ENCODE results near the gene JHY. TPM values are rescaled to one million over a fixed set of nuclear protein-coding genes. Genes with fewer than 3 reads are reported as not detected.

Gene JHY
- total RNA-seq, 1 experiment from 2014 or later: 0.79 TPM

DNA sequence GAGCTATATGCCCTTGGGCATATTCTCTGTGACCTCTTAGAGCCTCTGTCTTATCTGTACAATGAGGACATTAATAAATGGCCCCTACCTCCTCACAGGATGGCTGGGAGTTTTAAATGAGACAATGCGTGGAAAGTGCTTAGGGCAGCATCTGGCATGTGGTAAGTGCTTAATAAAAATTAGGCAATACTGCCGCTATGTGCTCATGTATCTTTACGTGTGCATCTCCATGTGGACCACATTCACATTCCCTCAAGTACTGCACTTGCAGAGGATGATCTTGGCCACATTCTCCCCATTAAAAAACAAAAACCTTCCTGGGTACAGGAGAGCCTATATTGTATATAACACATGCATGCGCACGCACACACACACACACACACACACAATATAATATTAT lies 118.2 kb downstream of the JHY start:
- Mint-ChIP-seq H3K4me1 (peaks cover 13 to 14% of the 10 kb centered on the region in 2 experiments), H3K9me3 (no peaks in the 10 kb centered on the region), H3K36me3 (ENCODE audit: insufficient read depth in 1 of 3, low read depth in 3 of 3) (no peaks in the 10 kb centered on the region), H3K4me3 (no peak overlapping the region), H3K27me3 (ENCODE audit: low read depth) (peaks cover 6% of the 10 kb centered on the region), H3K27ac (no peak overlapping the region)
- H2BK15ac ChIP-seq (ENCODE audit: low read depth, low read length): no peak overlapping the region
- no peak overlapping the region for H3K4me2 ChIP-seq (ENCODE audit: insufficient read depth, insufficient read length, low read length)
- H3K18ac ChIP-seq (ENCODE audit: insufficient read length, low read depth, low read length): no peak overlapping the region
- no peak overlapping the region for H3K56ac ChIP-seq (ENCODE audit: insufficient read length, low read depth, low read length)
- H3T11ph ChIP-seq (ENCODE audit: low read length): no peak overlapping the region
- H3K9me3 ChIP-seq (ENCODE audit: control insufficient read depth, low read depth, low read length): no peaks in the 10 kb centered on the region
- WGBS (ENCODE audit: extremely low coverage, insufficient read length, low lambda C conversion rate): no CpG with 5 or more reads among the region's 5 CpGs
- no peak overlapping the region for H2BK20ac ChIP-seq (ENCODE audit: low read depth, low read length, poor library complexity, severe bottlenecking)
- H3K79me1 ChIP-seq (ENCODE audit: insufficient read depth, low read depth, low read length, poor library complexity, severe bottlenecking): no peaks in the 10 kb centered on the region
- no peak overlapping the region for H3K4ac ChIP-seq (ENCODE audit: low read depth, low read length)
- no peak overlapping the region for H4K5ac ChIP-seq (ENCODE audit: insufficient read length, low read depth, low read length)
- no peak overlapping the region for H2BK120ac ChIP-seq (ENCODE audit: low read depth, low read length, poor library complexity, severe bottlenecking)
- H2AFZ ChIP-seq (ENCODE audit: low read length): no peak overlapping the region
- H3K23ac ChIP-seq (ENCODE audit: insufficient read length, low read depth, low read length): no peak overlapping the region
- no peak overlapping the region for H4K91ac ChIP-seq (ENCODE audit: insufficient read length, low read depth, low read length)
- H3K23me2 ChIP-seq (ENCODE audit: insufficient read length, low read depth, low read length, poor library complexity, severe bottlenecking): no peaks in the 10 kb centered on the region
- no peak overlapping the region for H3K14ac ChIP-seq (ENCODE audit: insufficient read depth, low read length)
- no peaks in the 10 kb centered on the region for H3K79me2 ChIP-seq (ENCODE audit: insufficient read depth, low read length)
- H3K27me3 ChIP-seq (ENCODE audit: insufficient read depth, low read length): no peaks in the 10 kb centered on the region
- H3K4me1 ChIP-seq (ENCODE audit: insufficient read depth, low read length): no peaks in the 10 kb centered on the region
- no peak overlapping the region for H3K27ac ChIP-seq (ENCODE audit: insufficient read length, low read depth, low read length)
- H2BK12ac ChIP-seq (ENCODE audit: insufficient read length, low read depth, low read length): no peak overlapping the region
- no peak overlapping the region for H4K8ac ChIP-seq (replicated peaks; ENCODE audit: insufficient read length, low read depth, low read length)
- no peak for DNase-seq
- no peak overlapping the region for H3K9ac ChIP-seq (ENCODE audit: extremely low read depth, insufficient read length, low read length)
- no peaks in the 10 kb centered on the region for H4K20me1 ChIP-seq (ENCODE audit: control insufficient read depth, insufficient read depth, insufficient read length)
- no peak overlapping the region for H2AK5ac ChIP-seq (ENCODE audit: insufficient read length, low read length)
- no peak overlapping the region for H2BK5ac ChIP-seq (ENCODE audit: insufficient read length, low read length)
- TF ChIP-seq, protein P1, sequence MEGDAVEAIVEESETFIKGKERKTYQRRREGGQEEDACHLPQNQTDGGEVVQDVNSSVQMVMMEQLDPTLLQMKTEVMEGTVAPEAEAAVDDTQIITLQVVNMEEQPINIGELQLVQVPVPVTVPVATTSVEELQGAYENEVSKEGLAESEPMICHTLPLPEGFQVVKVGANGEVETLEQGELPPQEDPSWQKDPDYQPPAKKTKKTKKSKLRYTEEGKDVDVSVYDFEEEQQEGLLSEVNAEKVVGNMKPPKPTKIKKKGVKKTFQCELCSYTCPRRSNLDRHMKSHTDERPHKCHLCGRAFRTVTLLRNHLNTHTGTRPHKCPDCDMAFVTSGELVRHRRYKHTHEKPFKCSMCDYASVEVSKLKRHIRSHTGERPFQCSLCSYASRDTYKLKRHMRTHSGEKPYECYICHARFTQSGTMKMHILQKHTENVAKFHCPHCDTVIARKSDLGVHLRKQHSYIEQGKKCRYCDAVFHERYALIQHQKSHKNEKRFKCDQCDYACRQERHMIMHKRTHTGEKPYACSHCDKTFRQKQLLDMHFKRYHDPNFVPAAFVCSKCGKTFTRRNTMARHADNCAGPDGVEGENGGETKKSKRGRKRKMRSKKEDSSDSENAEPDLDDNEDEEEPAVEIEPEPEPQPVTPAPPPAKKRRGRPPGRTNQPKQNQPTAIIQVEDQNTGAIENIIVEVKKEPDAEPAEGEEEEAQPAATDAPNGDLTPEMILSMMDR (conservative IDR thresholded peaks at IDR 0.05): no peak
